Subcutaneous adipose tissue (tissue), 4 donors: Measurements from ENCODE around the gene IGF2BP2. TPM values are rescaled to one million over a fixed set of nuclear protein-coding genes. Genes with fewer than 3 reads are reported as not detected.

Source experiments
- total RNA-seq, 4 donors: library from RNA; depleted of rRNA; stranded (reverse); fragments of >200 nt; gene quantifications; one replicate each; pipeline ENCODE4 v1.1.0, GENCODE V29; 2016
- TF ChIP-seq, protein P1 (sequence below): fragments of 450-650 bp; IDR thresholded peaks from one replicate; pipeline ENCODE4 v1.5.1; 2016; ENCODE audit warnings: low read depth, mild to moderate bottlenecking, control low read depth, antibody characterized with exemption, moderate library complexity

IGF2BP2 gene
- total RNA-seq, 4 donors from 2014 or later = 11.3 to 30.0 (median 26.9) TPM

- TF ChIP-seq, protein P1, sequence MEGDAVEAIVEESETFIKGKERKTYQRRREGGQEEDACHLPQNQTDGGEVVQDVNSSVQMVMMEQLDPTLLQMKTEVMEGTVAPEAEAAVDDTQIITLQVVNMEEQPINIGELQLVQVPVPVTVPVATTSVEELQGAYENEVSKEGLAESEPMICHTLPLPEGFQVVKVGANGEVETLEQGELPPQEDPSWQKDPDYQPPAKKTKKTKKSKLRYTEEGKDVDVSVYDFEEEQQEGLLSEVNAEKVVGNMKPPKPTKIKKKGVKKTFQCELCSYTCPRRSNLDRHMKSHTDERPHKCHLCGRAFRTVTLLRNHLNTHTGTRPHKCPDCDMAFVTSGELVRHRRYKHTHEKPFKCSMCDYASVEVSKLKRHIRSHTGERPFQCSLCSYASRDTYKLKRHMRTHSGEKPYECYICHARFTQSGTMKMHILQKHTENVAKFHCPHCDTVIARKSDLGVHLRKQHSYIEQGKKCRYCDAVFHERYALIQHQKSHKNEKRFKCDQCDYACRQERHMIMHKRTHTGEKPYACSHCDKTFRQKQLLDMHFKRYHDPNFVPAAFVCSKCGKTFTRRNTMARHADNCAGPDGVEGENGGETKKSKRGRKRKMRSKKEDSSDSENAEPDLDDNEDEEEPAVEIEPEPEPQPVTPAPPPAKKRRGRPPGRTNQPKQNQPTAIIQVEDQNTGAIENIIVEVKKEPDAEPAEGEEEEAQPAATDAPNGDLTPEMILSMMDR = no peak
These were observed 98.4 kb downstream of the IGF2BP2 start for GRCh38 chr3:185726254-185726967.

GRCh38 chr3:185724761-185725160, 100.1 kb downstream of the IGF2BP2 start:
- TF ChIP-seq, protein P1 = no peak

- TF ChIP-seq, protein P1 = no peak
These were observed 100.6 kb downstream of the IGF2BP2 start for GRCh38 chr3:185724251-185724650.

GRCh38 chr3:185722881-185723280, 102.0 kb downstream of the IGF2BP2 start:
- TF ChIP-seq, protein P1 = no peak

DNA sequence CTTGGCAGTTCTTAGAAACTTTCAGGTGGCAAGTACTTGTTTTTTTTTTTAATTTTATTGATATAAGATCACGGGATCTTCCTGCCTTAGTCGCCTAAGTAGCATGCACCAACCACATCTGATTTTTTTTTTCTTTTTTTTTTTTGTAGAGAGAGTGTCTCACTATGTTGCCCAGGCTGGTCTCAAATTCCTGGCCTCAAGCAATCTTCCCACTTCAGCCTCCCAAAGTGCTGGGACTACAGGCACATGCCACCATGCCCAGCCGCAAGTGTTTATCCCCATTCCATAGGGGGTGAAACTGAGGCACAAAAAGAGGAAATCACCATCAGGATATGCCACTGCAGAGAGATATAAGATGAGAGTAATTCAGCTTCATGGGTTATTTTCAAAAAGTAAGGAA, 102.9 kb downstream of the IGF2BP2 start:
- TF ChIP-seq, protein P1 = no peak

DNA sequence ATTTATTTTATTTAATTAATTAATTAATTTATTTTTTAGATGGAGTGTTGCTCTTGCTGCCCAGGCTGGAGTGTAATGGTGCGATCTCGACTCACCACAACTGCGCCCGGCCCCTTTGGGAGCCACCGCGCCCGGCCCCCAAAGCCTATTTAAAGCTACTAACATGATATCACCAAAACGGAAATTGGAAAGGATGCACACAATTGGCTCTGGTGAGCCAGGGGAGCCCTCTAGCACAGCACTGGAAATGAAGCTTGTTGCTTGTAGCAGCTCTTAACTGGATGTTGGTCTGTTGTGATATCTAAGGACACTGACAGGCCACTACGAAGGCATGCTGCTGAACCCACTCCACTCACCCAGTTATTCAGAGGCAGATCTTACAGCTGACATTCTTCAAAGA, 104.5 kb downstream of the IGF2BP2 start:
- TF ChIP-seq, protein P1 = no peak

GRCh38 chr3:185718736-185719593, 105.9 kb downstream of the IGF2BP2 start:
- TF ChIP-seq, protein P1 = no peak
